Immature natural killer cell (primary cell): Measurements from ENCODE around the gene GRM8. TPM values are rescaled to one million over a fixed set of nuclear protein-coding genes. Genes with fewer than 3 reads are reported as not detected.

Source experiments
- DNase-seq, 3 donors: peaks; one replicate each; pipeline ENCODE4 v3.0.0; 2022; ENCODE audit warnings: mixed read lengths in 1 of 3
- H3K27ac Mint-ChIP-seq, 6 donors: one replicate each; pipeline ENCODE4 v1.8.0; 2020; ENCODE audit warnings: mixed read lengths in 6 of 6, mild to moderate bottlenecking in 5 of 6, inconsistent platforms in 4 of 6, moderate library complexity in 3 of 6
- H3K27me3 Mint-ChIP-seq, 3 donors: one replicate each; pipeline ENCODE4 v1.8.0; 2020 to 2021; ENCODE audit warnings: low read depth in 3 of 3, mild to moderate bottlenecking in 3 of 3, mixed read lengths in 3 of 3, moderate library complexity in 3 of 3, inconsistent platforms in 1 of 3
- H3K36me3 Mint-ChIP-seq, 3 donors: one replicate each; pipeline ENCODE4 v1.8.0; 2020; ENCODE audit warnings: mixed read lengths in 3 of 3, inconsistent platforms in 2 of 3, mild to moderate bottlenecking in 2 of 3
- H3K4me1 Mint-ChIP-seq, 2 donors: one replicate each; pipeline ENCODE4 v1.8.0; 2020; ENCODE audit warnings: inconsistent platforms in 2 of 2, mild to moderate bottlenecking in 2 of 2, mixed read lengths in 2 of 2, moderate library complexity in 1 of 2
- H3K4me3 Mint-ChIP-seq, 5 donors: one replicate each; pipeline ENCODE4 v1.8.0; 2020; ENCODE audit warnings: mild to moderate bottlenecking in 5 of 5, mixed read lengths in 5 of 5, inconsistent platforms in 3 of 5, moderate library complexity in 3 of 5
- H3K9me3 Mint-ChIP-seq, 6 donors: one replicate each; pipeline ENCODE4 v1.8.0; 2020; ENCODE audit warnings: mild to moderate bottlenecking in 6 of 6, mixed read lengths in 6 of 6, inconsistent platforms in 4 of 6, moderate library complexity in 3 of 6
- polyA plus RNA-seq, 3 donors: library from polyadenylated mRNA; unstranded; fragments of 300-500 nt; fragmentation: Illumina TruSeq; gene quantifications; one replicate each; pipeline ENCODE4 v1.2.3, GENCODE V29; 2021

Gene GRM8
- polyA plus RNA-seq, 3 donors from 2014 or later, result not detected

- Mint-ChIP-seq H3K27me3 (no peaks in the 10 kb centered on the region), H3K36me3 (no peaks in the 10 kb centered on the region), H3K4me1 (no peaks in the 10 kb centered on the region), H3K4me3 (no peak overlapping the region), H3K27ac (no peak overlapping the region), H3K9me3 (peaks cover 0 to 4% (median 0%) of the 10 kb centered on the region in 6 donors)
- DNase-seq, result no peak
These were observed 443.6 kb downstream of the GRM8 start for GRCh38 chr7:126809188-126809587.

- H3K27ac Mint-ChIP-seq, result no peak overlapping the region
- no peaks in the 10 kb centered on the region for H3K36me3 Mint-ChIP-seq
- no peak overlapping the region for H3K4me3 Mint-ChIP-seq
These were observed 446.1 kb downstream of the GRM8 start for GRCh38 chr7:126806614-126807013.

GRCh38 chr7:126805351-126805750 is 447.4 kb downstream of the GRM8 start:
- H3K27me3 Mint-ChIP-seq, result no peaks in the 10 kb centered on the region
- no peak overlapping the region for H3K27ac Mint-ChIP-seq
- H3K4me3 Mint-ChIP-seq, result no peak overlapping the region
- H3K9me3 Mint-ChIP-seq, result peaks cover 0 to 4% (median under 1%) of the 10 kb centered on the region in 6 donors
- H3K36me3 Mint-ChIP-seq, result no peaks in the 10 kb centered on the region
- no peaks in the 10 kb centered on the region for H3K4me1 Mint-ChIP-seq
- no peak for DNase-seq

More at GRCh38 chr7:126806614-126807013, 446.1 kb downstream of the GRM8 start:
- peaks cover 0 to 4% (median under 1%) of the 10 kb centered on the region in 6 donors for H3K9me3 Mint-ChIP-seq
- H3K27me3 Mint-ChIP-seq, result no peaks in the 10 kb centered on the region
- H3K4me1 Mint-ChIP-seq, result no peaks in the 10 kb centered on the region
- DNase-seq, result no peak

- no peak overlapping the region for H3K4me3 Mint-ChIP-seq
- no peaks in the 10 kb centered on the region for H3K36me3 Mint-ChIP-seq
- no peaks in the 10 kb centered on the region for H3K4me1 Mint-ChIP-seq
- H3K27ac Mint-ChIP-seq, result no peak overlapping the region
- no peak for DNase-seq
- H3K27me3 Mint-ChIP-seq, result no peaks in the 10 kb centered on the region
- H3K9me3 Mint-ChIP-seq, result peaks cover 0 to 4% (median under 1%) of the 10 kb centered on the region in 6 donors
These were observed 448.1 kb downstream of the GRM8 start for GRCh38 chr7:126804604-126805003.

GRCh38 chr7:126803990-126804389 is 448.8 kb downstream of the GRM8 start:
- Mint-ChIP-seq H3K36me3 (no peaks in the 10 kb centered on the region), H3K4me3 (no peak overlapping the region), H3K27me3 (peaks cover 0 to 1% (median 0%) of the 10 kb centered on the region in 3 donors), H3K9me3 (peaks cover 0 to 4% (median under 1%) of the 10 kb centered on the region in 6 donors), H3K4me1 (no peaks in the 10 kb centered on the region), H3K27ac (no peak overlapping the region)
- no peak for DNase-seq

- no peak overlapping the region for H3K27ac Mint-ChIP-seq
- H3K4me3 Mint-ChIP-seq, result no peak overlapping the region
- no peaks in the 10 kb centered on the region for H3K36me3 Mint-ChIP-seq
- H3K4me1 Mint-ChIP-seq, result no peaks in the 10 kb centered on the region
- peaks cover 0 to 4% (median under 1%) of the 10 kb centered on the region in 6 donors for H3K9me3 Mint-ChIP-seq
- H3K27me3 Mint-ChIP-seq, result peaks cover 0 to 1% (median 0%) of the 10 kb centered on the region in 3 donors
- DNase-seq, result peak in 1 of 3 donors; percentile 7
These were observed 449.6 kb downstream of the GRM8 start for GRCh38 chr7:126803060-126803665.

- Mint-ChIP-seq H3K27ac (no peak overlapping the region), H3K9me3 (peaks cover 0 to 2% (median under 1%) of the 10 kb centered on the region in 6 donors), H3K4me3 (no peak overlapping the region), H3K4me1 (no peaks in the 10 kb centered on the region), H3K27me3 (peaks cover 0 to 1% (median 0%) of the 10 kb centered on the region in 3 donors), H3K36me3 (no peaks in the 10 kb centered on the region)
- no peak for DNase-seq
These were observed 451.0 kb downstream of the GRM8 start for GRCh38 chr7:126801733-126802132.

- Mint-ChIP-seq H3K4me3 (no peak overlapping the region), H3K4me1 (no peaks in the 10 kb centered on the region), H3K27ac (no peak overlapping the region), H3K27me3 (peaks cover 0 to 1% (median 0%) of the 10 kb centered on the region in 3 donors), H3K9me3 (peaks cover 0 to 2% (median 0%) of the 10 kb centered on the region in 6 donors), H3K36me3 (no peaks in the 10 kb centered on the region)
- DNase-seq, result no peak
These were observed 453.2 kb downstream of the GRM8 start for GRCh38 chr7:126799541-126799940.

- no peak for DNase-seq
- no peaks in the 10 kb centered on the region for H3K4me1 Mint-ChIP-seq
- no peak overlapping the region for H3K27ac Mint-ChIP-seq
- no peaks in the 10 kb centered on the region for H3K27me3 Mint-ChIP-seq
- H3K4me3 Mint-ChIP-seq, result no peak overlapping the region
- peaks cover 0 to 7% (median 1%) of the 10 kb centered on the region in 6 donors for H3K9me3 Mint-ChIP-seq
- no peaks in the 10 kb centered on the region for H3K36me3 Mint-ChIP-seq
These were observed 460.2 kb downstream of the GRM8 start for GRCh38 chr7:126792521-126792920.

- Mint-ChIP-seq H3K4me1 (no peaks in the 10 kb centered on the region), H3K27ac (no peak overlapping the region), H3K9me3 (peaks cover 0 to 7% (median 3%) of the 10 kb centered on the region in 6 donors)
These were observed 461.4 kb downstream of the GRM8 start for GRCh38 chr7:126791306-126791705.

GRCh38 chr7:126790763-126791162 is 462.0 kb downstream of the GRM8 start:
- no peaks in the 10 kb centered on the region for H3K4me1 Mint-ChIP-seq
- no peak for DNase-seq
- H3K9me3 Mint-ChIP-seq, result peaks cover 0 to 7% (median 3%) of the 10 kb centered on the region in 6 donors
- no peaks in the 10 kb centered on the region for H3K36me3 Mint-ChIP-seq
- H3K4me3 Mint-ChIP-seq, result no peak overlapping the region
- H3K27ac Mint-ChIP-seq, result no peak overlapping the region
- H3K27me3 Mint-ChIP-seq, result peaks cover 0 to 2% (median 0%) of the 10 kb centered on the region in 3 donors

More at GRCh38 chr7:126791306-126791705, 461.4 kb downstream of the GRM8 start:
- no peaks in the 10 kb centered on the region for H3K36me3 Mint-ChIP-seq
- DNase-seq, result no peak
- no peak overlapping the region for H3K4me3 Mint-ChIP-seq
- peaks cover 0 to 2% (median 0%) of the 10 kb centered on the region in 3 donors for H3K27me3 Mint-ChIP-seq

- DNase-seq, result no peak
- Mint-ChIP-seq H3K36me3 (peaks cover 0 to 3% (median 0%) of the 10 kb centered on the region in 3 donors), H3K9me3 (peaks cover 0 to 4% (median 2%) of the 10 kb centered on the region in 6 donors), H3K27ac (no peak overlapping the region), H3K4me3 (no peak overlapping the region), H3K4me1 (no peaks in the 10 kb centered on the region), H3K27me3 (peaks cover 0 to 2% (median 2%) of the 10 kb centered on the region in 3 donors)
These were observed 469.1 kb downstream of the GRM8 start for GRCh38 chr7:126783613-126784012.

GRCh38 chr7:126780993-126781392 is 471.7 kb downstream of the GRM8 start:
- Mint-ChIP-seq H3K27me3 (peaks cover 0 to 2% (median 0%) of the 10 kb centered on the region in 3 donors), H3K27ac (no peak overlapping the region), H3K4me1 (no peaks in the 10 kb centered on the region), H3K4me3 (no peak overlapping the region), H3K36me3 (peaks cover 0 to 3% (median 0%) of the 10 kb centered on the region in 3 donors), H3K9me3 (peaks cover 0 to 8% (median 0%) of the 10 kb centered on the region in 6 donors)
- DNase-seq, result no peak

GRCh38 chr7:126778101-126778500 is 474.6 kb downstream of the GRM8 start:
- peaks cover 0 to 6% (median 0%) of the 10 kb centered on the region in 6 donors for H3K9me3 Mint-ChIP-seq
- peaks cover 0 to 3% (median 0%) of the 10 kb centered on the region in 3 donors for H3K36me3 Mint-ChIP-seq
- no peak overlapping the region for H3K27ac Mint-ChIP-seq
- no peak for DNase-seq
- no peak overlapping the region for H3K4me3 Mint-ChIP-seq
- H3K27me3 Mint-ChIP-seq, result peaks cover 0 to 2% (median 0%) of the 10 kb centered on the region in 3 donors
- no peaks in the 10 kb centered on the region for H3K4me1 Mint-ChIP-seq
